Endodermal cell (in vitro differentiated cells): ENCODE measurements around the gene FBXL7. TPM values are rescaled to one million over a fixed set of nuclear protein-coding genes. Genes with fewer than 3 reads are reported as not detected.

ENCODE experiments used
- DNase-seq: peaks from one replicate; pipeline ENCODE4 v3.0.0-alpha.2; 2017
- H3K27ac ChIP-seq: 2 replicates; pipeline ENCODE4 v1.5.1; 2013; ENCODE audit warnings: mild to moderate bottlenecking, low read depth, low read length, moderate library complexity
- H3K27me3 ChIP-seq: 2 replicates; pipeline ENCODE4 v1.6.1; 2013; ENCODE audit warnings: mild to moderate bottlenecking, low read length, moderate library complexity; ENCODE audit not compliant: insufficient read depth, control insufficient read depth, poor library complexity, severe bottlenecking
- H3K36me3 ChIP-seq: 2 replicates; pipeline ENCODE4 v1.7.0; 2013; ENCODE audit warnings: mild to moderate bottlenecking, low read length, moderate library complexity; ENCODE audit not compliant: control insufficient read depth, insufficient read depth
- H3K4me1 ChIP-seq: one replicate; pipeline ENCODE4 v1.7.0; 2013; ENCODE audit warnings: low read length; ENCODE audit not compliant: control insufficient read depth, insufficient read depth
- H3K4me3 ChIP-seq: 2 replicates; pipeline ENCODE4 v1.5.1; 2013; ENCODE audit warnings: mild to moderate bottlenecking, low read length, moderate library complexity
- H3K9ac ChIP-seq: 2 replicates; pipeline ENCODE4 v1.6.1; 2013; ENCODE audit warnings: mild to moderate bottlenecking, low read length, moderate library complexity; ENCODE audit not compliant: poor library complexity, severe bottlenecking; ENCODE audit errors: extremely low read depth
- H3K9me3 ChIP-seq: 2 replicates; pipeline ENCODE4 v1.6.1; 2013; ENCODE audit warnings: mild to moderate bottlenecking, low read length, moderate library complexity; ENCODE audit not compliant: control insufficient read depth
- H3K27ac Mint-ChIP-seq: 2 replicates; pipeline ENCODE4 v1.8.0; 2020; ENCODE audit warnings: mixed read lengths
- H3K27me3 Mint-ChIP-seq: 2 replicates; pipeline ENCODE4 v1.8.0; 2021; ENCODE audit warnings: mild to moderate bottlenecking, mixed read lengths; ENCODE audit not compliant: insufficient read depth
- H3K36me3 Mint-ChIP-seq: 2 replicates; pipeline ENCODE4 v1.8.0; 2020; ENCODE audit warnings: low read depth, mixed read lengths
- H3K4me1 Mint-ChIP-seq: 2 replicates; pipeline ENCODE4 v1.8.0; 2020; ENCODE audit warnings: mixed read lengths
- H3K4me3 Mint-ChIP-seq: 2 replicates; pipeline ENCODE4 v1.8.0; 2020; ENCODE audit warnings: mild to moderate bottlenecking, moderate library complexity, mixed read lengths
- H3K9me3 Mint-ChIP-seq: 2 replicates; pipeline ENCODE4 v1.8.0; 2020; ENCODE audit warnings: mild to moderate bottlenecking, mixed read lengths
- CTCF ChIP-seq: fragments of 200-600 bp; sonication (generic); conservative IDR thresholded peaks from 2 replicates; pipeline ENCODE4 v1.5.0; 2021; ENCODE audit warnings: antibody characterized with exemption, mild to moderate bottlenecking
- WGBS, 2 experiments: methylation state at CpG; one replicate each; pipeline versions ENCODE4 v1.1.5 to v1.1.7; 2013; ENCODE audit warnings: missing lambda C conversion rate in 2 of 2, mixed read lengths in 1 of 2; ENCODE audit not compliant: insufficient coverage in 1 of 2, insufficient read length in 1 of 2; 5-methylcytosine and 5-hydroxymethylcytosine counted together
- total RNA-seq, 2 donors: library from RNA; stranded (reverse); fragmentation: NEBNext Ultra II Directional in 1 of 2; extraction: Animal tissue kit (Norgen Biotek cat#: 25700) in 1 of 2; gene quantifications; 2 replicates in 1 of 2; 3 replicates in 1 of 2; pipeline ENCODE4 v1.2.1, GENCODE V29; 2021

FBXL7 gene
- total RNA-seq, 2 donors from 2014 or later, result 12.9 to 13.2 TPM

GRCh38 chr5:15545082-15545481 lies 45.1 kb downstream of the FBXL7 start:
- H3K27ac Mint-ChIP-seq, result no peak overlapping the region

GRCh38 chr5:15547261-15547839 lies 47.4 kb downstream of the FBXL7 start:
- H3K36me3 ChIP-seq, result no peaks in the 10 kb centered on the region
- H3K4me3 ChIP-seq, result no peak overlapping the region
- Mint-ChIP-seq H3K4me1 (peaks cover 19% of the 10 kb centered on the region), H3K36me3 (peaks cover 8% of the 10 kb centered on the region), H3K9me3 (no peaks in the 10 kb centered on the region), H3K4me3 (no peak overlapping the region), H3K27me3 (no peaks in the 10 kb centered on the region), H3K27ac (no peak overlapping the region)
- no peaks in the 10 kb centered on the region for H3K9me3 ChIP-seq
- TF ChIP-seq CTCF, result no peak
- H3K27me3 ChIP-seq, result no peaks in the 10 kb centered on the region
- 93 to 95% methylated on average over 3 to 4 of the region's 4 CpGs for WGBS, 2 experiments
- no peak for DNase-seq
- H3K27ac ChIP-seq, result no peak overlapping the region
- H3K9ac ChIP-seq, result no peak overlapping the region
- H3K4me1 ChIP-seq, result no peaks in the 10 kb centered on the region

More at GRCh38 chr5:15545082-15545481, 45.1 kb downstream of the FBXL7 start:
- no peaks in the 10 kb centered on the region for H3K4me1 ChIP-seq
- no peaks in the 10 kb centered on the region for H3K9me3 ChIP-seq
- no peak overlapping the region for H3K4me3 ChIP-seq
- H3K4me3 Mint-ChIP-seq, result no peak overlapping the region
- no peak for TF ChIP-seq CTCF
- WGBS, 2 experiments, result 95 to 100% methylated on average over 1 to 2 of the region's 2 CpGs
- H3K36me3 Mint-ChIP-seq, result no peaks in the 10 kb centered on the region
- DNase-seq, result no peak
- no peaks in the 10 kb centered on the region for H3K27me3 ChIP-seq
- no peak overlapping the region for H3K27ac ChIP-seq
- H3K4me1 Mint-ChIP-seq, result peaks cover 18% of the 10 kb centered on the region
- no peak overlapping the region for H3K9ac ChIP-seq
- no peaks in the 10 kb centered on the region for H3K36me3 ChIP-seq
- no peaks in the 10 kb centered on the region for H3K27me3 Mint-ChIP-seq
- H3K9me3 Mint-ChIP-seq, result no peaks in the 10 kb centered on the region

GRCh38 chr5:15549961-15550360 lies 50.0 kb downstream of the FBXL7 start:
- Mint-ChIP-seq H3K9me3 (no peaks in the 10 kb centered on the region), H3K4me3 (no peak overlapping the region), H3K27me3 (no peaks in the 10 kb centered on the region), H3K27ac (peak overlapping the region; percentile 32), H3K36me3 (peaks cover 15% of the 10 kb centered on the region), H3K4me1 (peaks cover 22% of the 10 kb centered on the region)
- WGBS, 2 experiments, result 91% methylated on average over 1 of the region's 1 CpG; no CpG with 5 or more reads in 1 of the 2 experiments
- H3K4me1 ChIP-seq, result no peaks in the 10 kb centered on the region
- no peak for TF ChIP-seq CTCF
- no peak overlapping the region for H3K4me3 ChIP-seq
- H3K27me3 ChIP-seq, result no peaks in the 10 kb centered on the region
- no peak overlapping the region for H3K27ac ChIP-seq
- no peak overlapping the region for H3K9ac ChIP-seq
- H3K9me3 ChIP-seq, result no peaks in the 10 kb centered on the region
- no peak for DNase-seq
- no peaks in the 10 kb centered on the region for H3K36me3 ChIP-seq
